Measurements from ENCODE around the gene AAMP.

Gene AAMP

GRCh38 chr2:218293715-218294429, 23.9 kb upstream of the AAMP start:
- no peak for DNase-seq

- peak; percentile 69 for DNase-seq
Observed at GRCh38 chr2:218292048-218293014, 22.4 kb upstream of the AAMP start, which contains the start of gene TMBIM1. TMBIM1 (minus strand) TSS chr2:218292503; CDS start chr2:218282141, 10,362 bp downstream.

- no peak for DNase-seq
Observed at GRCh38 chr2:218291318-218292047, 21.5 kb upstream of the AAMP start.

GRCh38 chr2:218290316-218291261, 20.7 kb upstream of the AAMP start:
- DNase-seq: peak in 1 of 2 experiments; percentile 25

- DNase-seq: no peak
Observed at GRCh38 chr2:218289639-218290315, 19.8 kb upstream of the AAMP start.

- peak; percentile 72 to 77 for DNase-seq
Observed at GRCh38 chr2:218286570-218287459, 16.9 kb upstream of the AAMP start.

GRCh38 chr2:218285604-218286003, 15.7 kb upstream of the AAMP start:
- DNase-seq: no peak

GRCh38 chr2:218284106-218284811, 14.3 kb upstream of the AAMP start:
- DNase-seq: peak; percentile 50 to 52

- no peak for DNase-seq
Observed at GRCh38 chr2:218282173-218282991, 12.4 kb upstream of the AAMP start.

GRCh38 chr2:218281449-218281848, 11.5 kb upstream of the AAMP start:
- DNase-seq: no peak

- no peak for DNase-seq
Observed at GRCh38 chr2:218280260-218280870, 10.4 kb upstream of the AAMP start.

GRCh38 chr2:218278531-218279360, 8.8 kb upstream of the AAMP start:
- DNase-seq: no peak

- no peak for DNase-seq
Observed at GRCh38 chr2:218277921-218278320, 8.0 kb upstream of the AAMP start.

- DNase-seq: no peak
Observed at GRCh38 chr2:218276986-218277755, 7.2 kb upstream of the AAMP start.

GRCh38 chr2:218275371-218276072, 5.6 kb upstream of the AAMP start:
- no peak for DNase-seq

GRCh38 chr2:218274586-218274985, 4.6 kb upstream of the AAMP start:
- DNase-seq: no peak

Measured in activated CD4-positive, alpha-beta T cell treated with anti-CD3 and anti-CD28 coated beads, Interleukin-2, amount 50 U/mL, for 4 hours (primary cell).